ENCODE measurements around the gene PDE6C.

The PDE6C gene

DNA sequence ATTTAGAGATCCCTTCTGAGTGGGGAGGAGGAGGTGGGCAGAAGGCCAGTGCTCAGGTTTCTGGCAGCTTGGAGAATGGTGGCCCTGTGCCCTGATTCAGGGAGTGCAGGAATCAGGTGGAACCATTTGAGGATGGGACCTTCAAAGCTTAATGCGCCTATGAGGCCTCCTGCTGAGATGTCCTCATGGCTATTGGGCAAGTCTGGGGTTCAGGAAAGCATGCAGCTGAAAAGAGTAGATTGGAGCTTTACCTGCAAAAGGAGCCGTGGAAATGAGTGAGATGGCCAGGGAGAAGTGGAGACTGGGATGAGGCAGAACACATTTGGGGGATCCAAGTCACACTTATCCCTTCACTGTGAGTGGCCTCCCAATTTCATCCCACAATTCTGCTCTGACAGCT is 39.7 kb upstream of the PDE6C start:
- DNase-seq (ENCODE audit: low read depth in 2 of 2): no peak
- H3K4me3 ChIP-seq (replicated peaks in 1 of 2; ENCODE audit: low read depth in 2 of 2, low read length in 2 of 2): no peak overlapping the region

DNA sequence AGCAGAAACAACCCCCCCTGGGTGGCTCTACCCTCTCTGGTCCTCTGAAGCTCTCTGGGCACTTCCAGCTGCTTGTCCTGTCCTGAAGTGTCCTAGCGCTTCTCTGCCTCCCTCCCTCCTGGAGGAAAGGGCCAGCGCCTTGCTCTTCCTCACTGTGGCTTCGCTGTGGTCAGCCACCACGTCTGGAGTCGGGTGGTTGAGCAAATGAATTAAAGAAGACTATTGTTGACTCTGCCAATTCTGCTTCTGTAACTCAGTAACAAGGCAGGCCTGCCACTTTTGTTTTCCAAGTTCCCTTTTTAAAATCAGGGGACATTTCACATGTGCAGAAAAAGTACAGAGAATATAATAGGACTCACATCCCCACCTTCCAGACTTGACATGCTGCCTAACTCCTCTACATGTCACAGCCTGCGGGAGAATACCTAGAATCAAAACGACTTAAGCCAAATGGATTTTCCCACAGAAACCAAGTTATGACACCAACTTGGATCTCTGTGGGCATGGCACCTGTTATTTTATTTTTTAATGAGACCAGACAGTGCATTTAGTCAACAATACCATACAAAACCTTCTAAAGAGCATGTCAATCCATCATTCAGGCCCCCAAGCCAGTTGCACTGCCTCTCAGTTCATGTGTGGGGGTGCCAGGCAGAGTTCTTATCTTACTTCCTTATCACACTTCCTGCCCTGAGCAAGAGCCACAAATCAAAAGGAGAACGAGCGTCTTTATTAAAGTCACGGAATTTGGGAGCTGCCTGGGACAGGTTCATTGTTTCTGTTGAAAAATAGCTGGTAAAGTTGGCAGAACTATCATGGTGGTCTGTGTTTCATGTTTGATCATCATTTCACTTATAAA is 39.1 kb upstream of the PDE6C start:
- H3K4me3 ChIP-seq (replicated peaks in 1 of 2; ENCODE audit: low read depth in 2 of 2, low read length in 2 of 2): no peak overlapping the region
- TF ChIP-seq, protein P1, sequence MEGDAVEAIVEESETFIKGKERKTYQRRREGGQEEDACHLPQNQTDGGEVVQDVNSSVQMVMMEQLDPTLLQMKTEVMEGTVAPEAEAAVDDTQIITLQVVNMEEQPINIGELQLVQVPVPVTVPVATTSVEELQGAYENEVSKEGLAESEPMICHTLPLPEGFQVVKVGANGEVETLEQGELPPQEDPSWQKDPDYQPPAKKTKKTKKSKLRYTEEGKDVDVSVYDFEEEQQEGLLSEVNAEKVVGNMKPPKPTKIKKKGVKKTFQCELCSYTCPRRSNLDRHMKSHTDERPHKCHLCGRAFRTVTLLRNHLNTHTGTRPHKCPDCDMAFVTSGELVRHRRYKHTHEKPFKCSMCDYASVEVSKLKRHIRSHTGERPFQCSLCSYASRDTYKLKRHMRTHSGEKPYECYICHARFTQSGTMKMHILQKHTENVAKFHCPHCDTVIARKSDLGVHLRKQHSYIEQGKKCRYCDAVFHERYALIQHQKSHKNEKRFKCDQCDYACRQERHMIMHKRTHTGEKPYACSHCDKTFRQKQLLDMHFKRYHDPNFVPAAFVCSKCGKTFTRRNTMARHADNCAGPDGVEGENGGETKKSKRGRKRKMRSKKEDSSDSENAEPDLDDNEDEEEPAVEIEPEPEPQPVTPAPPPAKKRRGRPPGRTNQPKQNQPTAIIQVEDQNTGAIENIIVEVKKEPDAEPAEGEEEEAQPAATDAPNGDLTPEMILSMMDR (IDR thresholded peaks at IDR 0.05; ENCODE audit: low read depth, low read length): no peak
- DNase-seq (ENCODE audit: low read depth in 2 of 2): no peak

More for the DNA sequence above, 39.7 kb upstream of the PDE6C start:
- TF ChIP-seq, protein P1 (IDR thresholded peaks at IDR 0.05; ENCODE audit: low read depth, low read length): no peak

DNA sequence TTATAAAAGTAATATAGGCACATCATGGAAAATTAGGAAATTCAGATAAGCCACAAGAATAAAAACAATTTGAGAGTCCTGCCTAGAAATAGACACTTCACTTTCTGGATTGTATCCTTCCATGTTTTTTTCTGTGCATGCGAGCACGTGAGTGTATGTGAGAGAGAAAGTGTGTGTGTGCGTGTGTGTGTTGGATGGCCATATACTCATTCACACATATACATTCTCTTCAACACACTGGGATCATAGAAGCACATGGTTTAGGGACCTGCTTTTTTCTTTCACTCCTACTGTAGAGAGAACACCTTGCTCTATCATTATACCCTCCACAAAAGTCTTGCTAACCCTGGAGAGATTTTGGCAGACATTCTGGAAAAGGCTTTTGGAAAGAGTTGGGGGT is 38.4 kb upstream of the PDE6C start:
- TF ChIP-seq, protein P1 (IDR thresholded peaks at IDR 0.05; ENCODE audit: low read depth, low read length): no peak
- DNase-seq (ENCODE audit: low read depth in 2 of 2): no peak
- no peak overlapping the region for H3K4me3 ChIP-seq (replicated peaks in 1 of 2; ENCODE audit: low read depth in 2 of 2, low read length in 2 of 2)

DNA sequence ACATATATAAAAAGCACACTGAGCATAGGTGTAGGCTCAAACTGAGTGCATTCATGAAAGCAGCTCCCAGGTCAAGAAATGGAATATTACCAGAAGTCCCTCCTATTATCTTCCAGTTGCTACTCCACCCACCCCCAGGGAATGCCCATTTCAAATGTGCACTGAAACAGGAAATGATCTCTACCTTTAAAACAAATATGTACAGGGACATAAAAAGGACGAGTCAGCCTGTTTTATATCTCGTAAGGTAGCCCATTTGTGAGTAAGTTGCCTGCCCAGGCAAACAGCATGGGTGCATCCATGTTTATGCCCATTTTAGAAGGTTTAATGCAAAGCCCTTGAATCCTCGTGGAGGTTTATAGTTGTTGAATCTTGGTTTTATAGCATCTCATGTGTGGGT is 35.4 kb upstream of the PDE6C start:
- no peak for DNase-seq (ENCODE audit: low read depth in 2 of 2)
- TF ChIP-seq, protein P1 (IDR thresholded peaks at IDR 0.05; ENCODE audit: low read depth, low read length): no peak

DNA sequence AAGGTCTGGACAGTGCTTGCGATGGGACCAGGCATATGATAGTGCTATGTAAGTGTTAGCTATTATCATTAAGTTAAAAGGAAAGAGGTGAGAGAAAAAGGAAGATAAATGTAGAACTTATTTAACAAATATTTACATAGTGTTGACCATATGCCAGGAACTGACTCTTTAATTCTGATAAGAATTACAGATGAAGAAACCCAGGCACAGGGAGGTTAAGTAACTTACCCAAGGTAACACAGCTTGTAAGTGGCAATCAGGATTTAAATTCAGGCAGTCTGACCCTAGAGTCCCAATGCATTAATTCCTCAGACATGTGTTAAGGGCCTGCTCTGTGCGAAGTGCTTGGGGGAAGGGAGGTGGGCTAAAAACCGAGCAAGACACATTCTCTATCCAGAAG is 34.8 kb upstream of the PDE6C start:
- TF ChIP-seq, protein P1 (IDR thresholded peaks at IDR 0.05; ENCODE audit: low read depth, low read length): no peak
- H3K4me3 ChIP-seq (replicated peaks in 1 of 2; ENCODE audit: low read depth in 2 of 2, low read length in 2 of 2): no peak overlapping the region
- DNase-seq (ENCODE audit: low read depth in 2 of 2): no peak

More for the DNA sequence above, 35.4 kb upstream of the PDE6C start:
- H3K4me3 ChIP-seq (replicated peaks in 1 of 2; ENCODE audit: low read depth in 2 of 2, low read length in 2 of 2): no peak overlapping the region

DNA sequence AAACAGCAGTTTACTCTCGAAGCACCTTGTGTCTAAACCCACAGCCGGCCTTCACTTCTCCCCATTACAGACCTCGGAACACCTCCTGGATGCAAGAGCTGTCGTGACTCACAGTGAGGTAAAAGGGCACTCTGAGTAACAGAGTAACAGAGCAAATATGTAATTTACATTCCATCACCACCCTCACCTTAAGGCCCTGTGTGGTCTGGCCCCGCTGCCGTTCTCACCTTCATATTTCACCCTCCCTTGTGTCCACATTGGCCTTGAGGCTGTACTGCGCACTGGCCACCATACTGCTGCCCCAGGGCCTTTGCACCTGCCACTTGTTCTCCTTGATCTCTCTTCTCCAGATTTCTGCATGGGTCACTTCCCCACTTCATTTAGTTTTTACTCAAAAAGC is 33.2 kb upstream of the PDE6C start:
- no peak for DNase-seq (ENCODE audit: low read depth in 2 of 2)
- no peak overlapping the region for H3K4me3 ChIP-seq (replicated peaks in 1 of 2; ENCODE audit: low read depth in 2 of 2, low read length in 2 of 2)
- TF ChIP-seq, protein P1 (IDR thresholded peaks at IDR 0.05; ENCODE audit: low read depth, low read length): no peak

Measured in cardiac fibroblast (primary cell).